OCI-LY3 (cell line): ENCODE results near the gene GRAP2.

Experiments used
- H2AFZ ChIP-seq: fragments of 200-600, 300-600 bp; shearing (Covaris generic); 2 replicates; pipeline ENCODE4 v1.6.0; 2014; ENCODE audit warnings: antibody characterized with exemption, low read depth, low read length
- H3K27ac ChIP-seq: fragments of 200-600, 300-600 bp; sonication (generic); 2 replicates; pipeline ENCODE4 v1.5.1; 2014; ENCODE audit warnings: mild to moderate bottlenecking, low read length, moderate library complexity, mixed read lengths
- H3K27me3 ChIP-seq: fragments of 200-600, 300-600 bp; sonication (generic); 2 replicates; pipeline ENCODE4 v1.6.1; 2014; ENCODE audit warnings: low read depth, low read length, mixed read lengths
- H3K36me3 ChIP-seq: fragments of 200-600, 300-600 bp; sonication (generic); replicated peaks from 2 replicates; pipeline ENCODE3; 2014; ENCODE audit warnings: low read depth, low read length, mixed read lengths
- H3K4me1 ChIP-seq: fragments of 300-600, 200-600 bp; sonication (generic); 2 replicates; pipeline ENCODE4 v1.6.1; 2014; ENCODE audit warnings: low read length, mixed read lengths
- H3K4me2 ChIP-seq: fragments of 200-600, 300-600 bp; sonication (generic); 2 replicates; pipeline ENCODE4 v1.6.1; 2014; ENCODE audit warnings: low read length, mixed read lengths
- H3K4me3 ChIP-seq: fragments of 300-600, 200-600 bp; sonication (generic); 2 replicates; pipeline ENCODE4 v1.5.1; 2014; ENCODE audit warnings: antibody characterized with exemption, mild to moderate bottlenecking, low read length, moderate library complexity
- H3K79me2 ChIP-seq: fragments of 300-600, 200-600 bp; shearing (Covaris generic); 2 replicates; pipeline ENCODE4 v1.6.1; 2014; ENCODE audit warnings: mild to moderate bottlenecking, low read length, mixed read lengths
- H3K9ac ChIP-seq: fragments of 300-600, 200-600 bp; shearing (Covaris generic); 2 replicates; pipeline ENCODE4 v1.6.0; 2014; ENCODE audit warnings: mild to moderate bottlenecking, low read length, moderate library complexity
- H3K9me3 ChIP-seq: fragments of 200-600, 300-600 bp; shearing (Covaris generic); 2 replicates; pipeline ENCODE4 v1.6.1; 2014; ENCODE audit warnings: low read length, mixed read lengths; ENCODE audit not compliant: insufficient read depth
- H4K20me1 ChIP-seq: fragments of 200-600, 300-600 bp; sonication (generic); 2 replicates; pipeline ENCODE4 v1.6.1; 2016; ENCODE audit warnings: low read length, mixed read lengths; ENCODE audit not compliant: insufficient read depth
- CTCF ChIP-seq: fragments of 200-600, 300-600 bp; sonication (generic); IDR thresholded peaks from 2 replicates; pipeline ENCODE4 v1.5.1; 2014; ENCODE audit warnings: antibody characterized with exemption, low read length, low read depth
- EZH2phosphoT487 ChIP-seq: fragments of 200-600 bp; shearing (Covaris generic); IDR thresholded peaks from 2 replicates; pipeline ENCODE4 v1.6.1; 2018; ENCODE audit warnings: antibody characterized with exemption, mixed run types, low read depth

GRAP2 gene

GRCh38 chr22:39920134-39920743, 19.4 kb downstream of the GRAP2 start:
- H3K9ac ChIP-seq = no peak overlapping the region
- no peak overlapping the region for H2AFZ ChIP-seq
- no peak overlapping the region for H3K27ac ChIP-seq
- H3K4me2 ChIP-seq = no peak overlapping the region
- TF ChIP-seq EZH2phosphoT487 = no peak
- no peak for TF ChIP-seq CTCF
- no peaks in the 10 kb centered on the region for H4K20me1 ChIP-seq
- H3K79me2 ChIP-seq = no peaks in the 10 kb centered on the region
- no peaks in the 10 kb centered on the region for H3K4me1 ChIP-seq
- no peaks in the 10 kb centered on the region for H3K36me3 ChIP-seq
- H3K27me3 ChIP-seq = peaks cover 53% of the 10 kb centered on the region
- no peaks in the 10 kb centered on the region for H3K9me3 ChIP-seq
- H3K4me3 ChIP-seq = no peak overlapping the region

GRCh38 chr22:39923696-39924095, 22.8 kb downstream of the GRAP2 start:
- Histone ChIP-seq H3K4me2 (no peak overlapping the region), H3K27ac (no peak overlapping the region), H3K9me3 (no peaks in the 10 kb centered on the region), H3K9ac (no peak overlapping the region), H4K20me1 (no peaks in the 10 kb centered on the region), H3K36me3 (no peaks in the 10 kb centered on the region), H3K4me1 (no peaks in the 10 kb centered on the region), H3K79me2 (no peaks in the 10 kb centered on the region), H2AFZ (no peak overlapping the region), H3K4me3 (no peak overlapping the region), H3K27me3 (peaks cover 59% of the 10 kb centered on the region)
- TF ChIP-seq CTCF (no peak), EZH2phosphoT487 (no peak)

- no peak for TF ChIP-seq CTCF
- TF ChIP-seq EZH2phosphoT487 = no peak
- no peaks in the 10 kb centered on the region for H3K36me3 ChIP-seq
- no peak overlapping the region for H3K9ac ChIP-seq
- H3K27ac ChIP-seq = no peak overlapping the region
- H3K4me3 ChIP-seq = no peak overlapping the region
- no peaks in the 10 kb centered on the region for H3K79me2 ChIP-seq
- no peak overlapping the region for H3K4me2 ChIP-seq
- no peaks in the 10 kb centered on the region for H3K9me3 ChIP-seq
- H3K4me1 ChIP-seq = no peaks in the 10 kb centered on the region
- H2AFZ ChIP-seq = no peak overlapping the region
- peaks cover 64% of the 10 kb centered on the region for H3K27me3 ChIP-seq
- no peaks in the 10 kb centered on the region for H4K20me1 ChIP-seq
These were observed 23.4 kb downstream of the GRAP2 start for GRCh38 chr22:39924286-39924685.

GRCh38 chr22:39925273-39925672, 24.4 kb downstream of the GRAP2 start:
- Histone ChIP-seq H3K27ac (no peak overlapping the region), H3K4me1 (no peaks in the 10 kb centered on the region), H3K4me2 (no peak overlapping the region), H3K27me3 (peaks cover 63% of the 10 kb centered on the region), H3K9me3 (no peaks in the 10 kb centered on the region), H3K79me2 (no peaks in the 10 kb centered on the region), H3K9ac (no peak overlapping the region), H3K36me3 (no peaks in the 10 kb centered on the region), H4K20me1 (no peaks in the 10 kb centered on the region), H3K4me3 (no peak overlapping the region), H2AFZ (no peak overlapping the region)
- TF ChIP-seq CTCF (no peak), EZH2phosphoT487 (no peak)
